AG09309 (cell line): ENCODE results near the gene DSTN.
A peak's percentile ranks its signal among the peaks of the same experiment; 100 is the strongest.

Experiments used
- DNase-seq: peaks from one replicate; pipeline ENCODE4 v3.0.0-alpha.2; 2010; ENCODE audit warnings: low read depth
- H3K4me3 ChIP-seq: 2 replicates; pipeline ENCODE4 v1.5.1; 2011; ENCODE audit warnings: mild to moderate bottlenecking, low read depth, low read length, moderate library complexity; ENCODE audit not compliant: control insufficient read depth
- CTCF ChIP-seq: IDR thresholded peaks from 2 replicates; pipeline ENCODE4 v1.5.1; 2011; ENCODE audit warnings: mild to moderate bottlenecking, low read depth, low read length, inconsistent platforms; ENCODE audit not compliant: insufficient read depth, control insufficient read depth; ENCODE audit errors: missing control alignments

DSTN gene

GRCh38 chr20:17611540-17612286 is 41.8 kb downstream of the DSTN start:
- no peak for DNase-seq
- H3K4me3 ChIP-seq: no peak overlapping the region
- TF ChIP-seq CTCF: peak; percentile 61

- no peak overlapping the region for H3K4me3 ChIP-seq
- no peak for TF ChIP-seq CTCF
- peak; percentile 41 for DNase-seq
These were observed 42.6 kb downstream of the DSTN start for GRCh38 chr20:17612287-17612991.

- no peak overlapping the region for H3K4me3 ChIP-seq
- DNase-seq: no peak
- TF ChIP-seq CTCF: no peak
These were observed 43.1 kb downstream of the DSTN start for GRCh38 chr20:17612992-17613327.

GRCh38 chr20:17613328-17614175 is 43.7 kb downstream of the DSTN start:
- H3K4me3 ChIP-seq: no peak overlapping the region
- DNase-seq: no peak
- no peak for TF ChIP-seq CTCF

- no peak for DNase-seq
- no peak for TF ChIP-seq CTCF
- no peak overlapping the region for H3K4me3 ChIP-seq
These were observed 44.4 kb downstream of the DSTN start for GRCh38 chr20:17614176-17614811.
